GM10266 (cell line): Measurements from ENCODE around the gene LY6G6F.

Source experiments
- DNase-seq: peaks from one replicate; pipeline ENCODE4 v3.0.0; 2012; ENCODE audit errors: extremely low spot score
- CTCF ChIP-seq: IDR thresholded peaks from 2 replicates; pipeline ENCODE4 v1.5.1; 2012; ENCODE audit warnings: mild to moderate bottlenecking, low read depth; ENCODE audit not compliant: control insufficient read depth, insufficient read depth; ENCODE audit errors: missing control alignments

The LY6G6F gene

GRCh38 chr6:31665501-31666336, 40.9 kb upstream of the LY6G6F start, which contains the start of gene CSNK2B:
CSNK2B (plus strand) TSS chr6:31666080; CDS start chr6:31666832, 752 bp downstream.
- DNase-seq: peak; percentile 95
- no peak for TF ChIP-seq CTCF

GRCh38 chr6:31666337-31666965, 40.2 kb upstream of the LY6G6F start:
- no peak for TF ChIP-seq CTCF
- DNase-seq: no peak

- no peak for TF ChIP-seq CTCF
- DNase-seq: no peak
These were observed 37.0 kb upstream of the LY6G6F start, which contains the start of gene LY6G5B for GRCh38 chr6:31669676-31670075. LY6G5B (plus strand) TSS chr6:31669976; CDS start chr6:31670951, 975 bp downstream.

- TF ChIP-seq CTCF: no peak
- DNase-seq: no peak
These were observed 30.3 kb upstream of the LY6G6F start for GRCh38 chr6:31676322-31676903.

GRCh38 chr6:31676904-31677303, 29.8 kb upstream of the LY6G6F start:
- TF ChIP-seq CTCF: no peak
- no peak for DNase-seq

GRCh38 chr6:31677955-31678354, 28.7 kb upstream of the LY6G6F start:
- TF ChIP-seq CTCF: no peak
- DNase-seq: no peak
